Renal cortex interstitium (tissue), 11 donors: Measurements from ENCODE around the gene BLOC1S5. TPM values are rescaled to one million over a fixed set of nuclear protein-coding genes. Genes with fewer than 3 reads are reported as not detected.

Source experiments
- DNase-seq, 11 donors: peaks; one replicate each; pipeline ENCODE4 v3.0.0-alpha.2; 2013; ENCODE audit warnings: low read depth in 9 of 11, low spot score in 4 of 11; ENCODE audit errors: extremely low read depth in 1 of 11
- polyA plus RNA-seq, 3 donors: library from polyadenylated mRNA; unstranded; fragments of 120-200 nt; gene quantifications; one replicate each; pipeline ENCODE4 v1.2.1, GENCODE V29; 2013; ENCODE audit not compliant: insufficient read length in 3 of 3

Gene BLOC1S5
- polyA plus RNA-seq, 3 donors: 30.0 to 44.5 (median 30.8) TPM

DNA sequence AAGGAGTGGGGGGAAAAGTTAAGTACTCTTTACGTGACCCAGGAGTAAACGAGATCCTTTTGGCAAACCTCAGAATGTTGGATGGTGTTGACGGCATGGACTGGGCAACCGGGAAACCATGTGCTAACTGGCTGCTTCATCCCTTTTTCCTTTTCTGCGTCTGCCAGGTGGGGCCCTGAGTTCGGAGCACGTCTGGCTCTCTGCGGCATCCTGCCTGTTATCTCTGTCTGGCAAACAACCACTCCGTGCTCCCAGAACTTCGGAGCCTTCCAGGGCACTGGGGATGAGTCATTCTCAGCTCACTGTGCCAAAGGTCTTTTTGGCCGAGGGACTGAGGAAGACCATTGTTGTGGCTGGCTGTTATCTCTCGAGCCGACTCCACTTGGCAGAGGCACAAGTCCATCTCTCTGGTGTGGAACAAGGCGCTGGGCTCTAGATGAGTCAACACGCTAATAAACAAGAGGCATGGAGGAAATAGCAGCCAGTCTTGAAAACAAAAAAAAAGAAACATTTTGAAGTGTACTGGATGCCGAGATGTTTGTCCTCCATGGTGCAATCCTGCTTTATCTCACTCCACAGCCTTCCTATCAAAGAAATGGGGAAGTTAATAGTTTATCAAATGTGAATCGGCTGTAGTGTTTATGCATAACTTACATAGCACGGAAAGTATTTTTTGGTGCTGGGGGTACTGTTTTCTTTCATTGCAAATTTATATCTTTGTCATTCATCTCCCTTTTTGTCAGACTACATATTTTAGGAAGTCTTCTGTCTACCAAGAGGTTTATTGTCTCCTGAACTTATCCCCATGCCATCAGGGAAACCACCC, 89.0 kb downstream of the BLOC1S5 start:
- DNase-seq: peak in 2 of 11 donors; percentile 20 to 22

DNA sequence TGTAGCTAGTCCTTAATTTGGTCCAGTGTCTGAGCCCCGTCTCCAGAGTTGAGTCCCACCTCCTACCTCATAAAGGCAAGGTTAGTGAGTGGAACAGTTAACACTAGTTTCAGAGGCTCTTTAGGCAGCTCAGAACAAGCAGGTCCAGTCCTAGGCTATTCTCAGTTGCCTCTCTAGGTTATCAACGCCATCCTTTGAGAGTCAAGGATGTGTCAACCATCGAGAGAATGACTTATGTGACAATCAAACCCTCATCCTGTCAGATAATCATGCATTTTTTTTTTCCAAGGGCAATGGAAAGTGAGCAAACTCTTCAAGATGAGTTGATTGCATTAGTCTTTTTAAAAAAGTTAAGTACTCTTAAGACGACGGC, 89.6 kb downstream of the BLOC1S5 start:
- DNase-seq: no peak

- DNase-seq: no peak
Observed at GRCh38 chr6:7973584-7973983, 90.6 kb downstream of the BLOC1S5 start.

GRCh38 chr6:7971499-7971898, 92.7 kb downstream of the BLOC1S5 start:
- DNase-seq: no peak

GRCh38 chr6:7970616-7971015, 93.6 kb downstream of the BLOC1S5 start:
- no peak for DNase-seq

Other genes starting within 250 kb of the BLOC1S5 start
- 100 to 1,000 TPM in 1 of 3 donors, 10 to 100 TPM in 2; 97.1 to 114 (median 99.9) TPM for gene TXNDC5, start 153.6 kb downstream of the BLOC1S5 start, polyA plus RNA-seq
- 10 to 100 TPM; 46.9 to 61.3 (median 52.0) TPM for gene EEF1E1, start 38.2 kb upstream of the BLOC1S5 start, polyA plus RNA-seq